HEK293T (cell line): ENCODE data around the gene PCBP2.

Experiments
- FOXM1 ChIP-seq: fragments of 450-650 bp; IDR thresholded peaks from 2 replicates; pipeline ENCODE4 v1.6.1; 2017; ENCODE audit warnings: mild to moderate bottlenecking, borderline replicate concordance
- SP1 ChIP-seq: fragments of 450-650 bp; IDR thresholded peaks from 2 replicates; pipeline ENCODE4 v1.6.1; 2017

DNA sequence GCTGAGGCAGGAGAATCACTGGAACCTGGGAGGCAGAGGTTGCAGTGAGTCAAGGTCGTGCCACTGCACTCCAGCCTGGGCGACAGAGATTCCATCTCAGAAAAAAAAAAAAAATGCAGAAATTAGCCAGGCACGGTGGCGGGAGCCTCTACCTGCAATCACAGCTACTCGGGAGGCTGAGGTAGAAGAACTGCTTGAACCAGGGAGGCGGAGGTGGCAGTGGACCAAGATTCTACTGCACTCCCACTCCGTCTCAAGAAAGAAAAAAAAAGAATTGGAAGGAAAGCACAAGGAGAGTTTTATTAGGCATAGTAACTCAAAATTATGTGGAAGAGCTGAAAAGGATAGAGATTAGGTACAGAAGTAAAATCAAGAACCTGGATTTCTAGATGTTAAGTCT, 49.0 kb upstream of the PCBP2 start:
- TF ChIP-seq SP1 (no peak), FOXM1 (no peak)
